Endothelial cell of umbilical vein (primary cell): ENCODE results near the gene EFR3B. TPM values are rescaled to one million over a fixed set of nuclear protein-coding genes. Genes with fewer than 3 reads are reported as not detected.

Source experiments
- BruUV-seq: library from RNA; stranded (reverse); fragments of 400-500 nt; replicated peaks from 2 replicates; lab custom pipeline; 2021; lab: Mats Ljungman, UMichigan
- CTCF ChIA-PET: fragments of 300-600, 350-600 bp; sonication (Branson Sonifier 250); formaldehyde crosslinking; loops from one replicate; lab custom pipeline; 2021; ENCODE audit warnings: antibody characterized with exemption, inconsistent platforms; lab: Charles Lee
- POLR2A ChIA-PET: fragments of 300-600, 350-600 bp; sonication (Branson Sonifier 250); formaldehyde crosslinking; loops from one replicate; lab custom pipeline; 2021; ENCODE audit warnings: antibody characterized with exemption, inconsistent platforms; lab: Charles Lee
- DNase-seq: peaks from one replicate; pipeline ENCODE4 v3.0.0-alpha.2; 2011; ENCODE audit warnings: low read depth, low spot score
- FAIRE-seq: peaks from 2 replicates; lab custom pipeline; 2011; peaks lifted over from hg19 to GRCh38; lab: Jason Lieb, UNC
- H2AFZ ChIP-seq: 2 replicates; pipeline ENCODE4 v1.6.0; 2012; ENCODE audit warnings: low read depth, low read length, control low read depth, inconsistent platforms
- H3K27ac ChIP-seq: 2 replicates; pipeline ENCODE4 v1.5.1; 2011; ENCODE audit warnings: low read depth, mild to moderate bottlenecking, control low read depth, low read length, moderate library complexity; ENCODE audit not compliant: insufficient read depth
- H3K27me3 ChIP-seq, 2 experiments: 2 replicates each; pipeline versions ENCODE4 v1.6.0 to v1.6.1; 2011; ENCODE audit warnings: low read length in 2 of 2, mixed read lengths in 1 of 2; ENCODE audit not compliant: control insufficient read depth in 2 of 2, insufficient read depth in 2 of 2
- H3K36me3 ChIP-seq, 2 experiments: 2 replicates in 1 of 2; 3 replicates in 1 of 2; pipeline ENCODE4 v1.5.1; 2011; ENCODE audit warnings: low read length in 2 of 2, mild to moderate bottlenecking in 1 of 2, moderate library complexity in 1 of 2; ENCODE audit not compliant: control insufficient read depth in 2 of 2, insufficient read depth in 2 of 2; ENCODE audit errors: extremely low read depth in 1 of 2
- H3K4me1 ChIP-seq: 3 replicates; pipeline ENCODE4 v1.5.1; 2011; ENCODE audit warnings: mild to moderate bottlenecking, low read length; ENCODE audit not compliant: control insufficient read depth, insufficient read depth; ENCODE audit errors: extremely low read depth
- H3K4me2 ChIP-seq: 2 replicates; pipeline ENCODE4 v1.6.1; 2011; ENCODE audit warnings: low read length, control low read depth, mixed read lengths; ENCODE audit not compliant: insufficient read depth
- H3K4me3 ChIP-seq, 3 experiments: fragments of 200-600 bp in 1 of 3; sonication (generic), shearing (Covaris generic) in 1 of 3; replicated peaks in 1 of 3; 2 replicates each; pipeline ENCODE4 v1.5.1; 2011 to 2016; ENCODE audit warnings: control low read depth in 3 of 3, low read length in 3 of 3, mild to moderate bottlenecking in 2 of 3, inconsistent platforms in 1 of 3, low read depth in 1 of 3, moderate library complexity in 1 of 3; ENCODE audit not compliant: insufficient read depth in 1 of 3
- H3K79me2 ChIP-seq: 2 replicates; pipeline ENCODE4 v1.6.0; 2012; ENCODE audit warnings: low read length, inconsistent platforms; ENCODE audit not compliant: control insufficient read depth, insufficient read depth
- H3K9ac ChIP-seq: replicated peaks from 2 replicates; pipeline ENCODE3; 2011; ENCODE audit warnings: low read length, control low read depth; ENCODE audit not compliant: insufficient read depth; ENCODE audit errors: extremely low read depth
- H3K9me1 ChIP-seq: replicated peaks from 3 replicates; pipeline ENCODE4 v1.6.0; 2011; ENCODE audit warnings: mild to moderate bottlenecking, low read length; ENCODE audit not compliant: control insufficient read depth, insufficient read depth; ENCODE audit errors: extremely low read depth
- H3K9me3 ChIP-seq: replicated peaks from 2 replicates; pipeline ENCODE4 v1.5.1; 2012; ENCODE audit warnings: low read length, inconsistent platforms; ENCODE audit not compliant: control insufficient read depth, insufficient read depth
- H4K20me1 ChIP-seq: replicated peaks from 2 replicates; pipeline ENCODE3; 2011; ENCODE audit warnings: mild to moderate bottlenecking, low read length; ENCODE audit not compliant: control insufficient read depth, insufficient read depth; ENCODE audit errors: extremely low read depth
- EZH2 ChIP-seq: IDR thresholded peaks from 2 replicates; pipeline ENCODE4 v1.6.1; 2012; ENCODE audit warnings: borderline replicate concordance, low read depth, mild to moderate bottlenecking, moderate library complexity, low read length, inconsistent platforms; ENCODE audit not compliant: severe bottlenecking
- FOS ChIP-seq: IDR thresholded peaks from 2 replicates; pipeline ENCODE4 v1.6.1; 2011; ENCODE audit warnings: mild to moderate bottlenecking, low read length, moderate library complexity, borderline replicate concordance; ENCODE audit not compliant: insufficient read depth
- GATA2 ChIP-seq: IDR thresholded peaks from 2 replicates; pipeline ENCODE4 v1.7.0; 2011; ENCODE audit warnings: low read depth, mild to moderate bottlenecking, moderate library complexity, mixed read lengths, low read length; ENCODE audit not compliant: insufficient read length, insufficient read depth
- JUN ChIP-seq: IDR thresholded peaks from 2 replicates; pipeline ENCODE4 v1.6.1; 2011; ENCODE audit warnings: borderline replicate concordance, low read depth; ENCODE audit not compliant: insufficient read length, insufficient read depth
- MYC ChIP-seq: IDR thresholded peaks from one replicate; pipeline ENCODE4 v1.6.1; 2011; ENCODE audit warnings: mild to moderate bottlenecking, low read depth, low read length
- POLR2A ChIP-seq: IDR thresholded peaks from 2 replicates; pipeline ENCODE4 v1.6.1; 2012; ENCODE audit warnings: low read depth, mild to moderate bottlenecking, control low read depth, low read length
- POLR2AphosphoS5 ChIP-seq: IDR thresholded peaks from 2 replicates; pipeline ENCODE4 v1.6.1; 2012; ENCODE audit warnings: low read depth, mild to moderate bottlenecking, control low read depth, low read length, moderate library complexity; ENCODE audit not compliant: insufficient read depth
- dilution Hi-C: fragments of 300-500 bp; cut with MboI; formaldehyde crosslinking; loops from one replicate; pipeline ENCODE4 v1.15.0; 2019; ENCODE audit warnings: low sequenced_read_pairs; ENCODE audit not compliant: extremely low pct_ligation_motif_present
- intact Hi-C: fragments of 100-400 bp; cut with micrococcal nuclease; formaldehyde crosslinking; loops from one replicate; pipeline ENCODE4 v1.10.0; 2022
- polyA plus RNA-seq, 4 experiments: library from polyadenylated mRNA; depleted of rRNA in 3 of 4; stranded (reverse) in 3 of 4; unstranded in 1 of 4; fragments of >200 nt; gene quantifications; 2 replicates each; pipeline versions ENCODE4 v1.2.1 to v1.2.3, GENCODE V29; 2011 to 2012; ENCODE audit warnings: missing spikeins in 1 of 4
- total RNA-seq: library from RNA; stranded (reverse); gene quantifications from 2 replicates; pipeline ENCODE4 v1.2.3, GENCODE V29; 2021
- TF ChIP-seq, protein P1 (sequence below), 2 donors: IDR thresholded peaks; 1 replicate in 1 of 2; 2 replicates in 1 of 2; pipeline ENCODE4 v1.5.1; 2011; ENCODE audit warnings: low read length in 2 of 2, mild to moderate bottlenecking in 2 of 2, moderate library complexity in 2 of 2, control low read depth in 1 of 2, inconsistent platforms in 1 of 2, low read depth in 1 of 2; ENCODE audit not compliant: insufficient read depth in 1 of 2; ENCODE audit errors: extremely low read depth in 1 of 2
- TF ChIP-seq, protein P2 (sequence below): IDR thresholded peaks from 2 replicates; pipeline ENCODE4 v1.6.1; 2011; ENCODE audit not compliant: insufficient read depth, insufficient read length

EFR3B gene
- total and polyA plus RNA-seq, 2 donors (not counting 3 experiments of a cell fraction or from before 2014, with no cell fraction given), result 0.15 to 0.77 TPM

DNA sequence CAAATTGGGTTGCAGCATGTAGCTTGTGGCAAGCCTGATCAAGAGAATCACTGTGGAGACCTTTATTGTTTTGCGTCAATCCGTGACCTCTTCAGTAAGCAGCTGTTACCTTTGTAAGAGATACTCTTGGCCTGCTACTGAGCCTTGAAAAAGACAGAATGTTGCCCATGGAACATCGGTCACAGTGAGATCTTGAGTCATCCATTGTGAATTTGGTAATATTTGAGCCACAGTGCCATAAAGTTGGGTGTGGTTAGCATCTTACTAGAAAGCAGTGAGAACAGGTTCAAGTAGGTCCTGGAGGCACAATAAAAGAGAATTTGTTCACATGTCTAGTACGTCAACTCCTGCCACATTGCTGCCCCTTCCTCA is 12.7 kb upstream of the EFR3B start:
- POLR2A ChIA-PET, result no interaction called here
- Histone ChIP-seq H3K9me3 (no peaks in the 10 kb centered on the region), H3K36me3 (no peaks in the 10 kb centered on the region), H4K20me1 (no peaks in the 10 kb centered on the region), H3K9me1 (no peaks in the 10 kb centered on the region), H2AFZ (no peak overlapping the region), H3K9ac (no peak overlapping the region), H3K4me3 (no peak overlapping the region), H3K79me2 (no peaks in the 10 kb centered on the region), H3K27ac (no peak overlapping the region), H3K4me1 (no peaks in the 10 kb centered on the region), H3K4me2 (no peak overlapping the region), H3K27me3 (peaks cover 2 to 9% of the 10 kb centered on the region in 2 experiments)
- BruUV-seq, result no TSS peak
- DNase-seq (no peak), FAIRE-seq (no peak)
- TF ChIP-seq POLR2A (no peak), FOS (no peak), EZH2 (no peak), JUN (no peak), POLR2AphosphoS5 (no peak), MYC (no peak), GATA2 (no peak)
- TF ChIP-seq, protein P1, sequence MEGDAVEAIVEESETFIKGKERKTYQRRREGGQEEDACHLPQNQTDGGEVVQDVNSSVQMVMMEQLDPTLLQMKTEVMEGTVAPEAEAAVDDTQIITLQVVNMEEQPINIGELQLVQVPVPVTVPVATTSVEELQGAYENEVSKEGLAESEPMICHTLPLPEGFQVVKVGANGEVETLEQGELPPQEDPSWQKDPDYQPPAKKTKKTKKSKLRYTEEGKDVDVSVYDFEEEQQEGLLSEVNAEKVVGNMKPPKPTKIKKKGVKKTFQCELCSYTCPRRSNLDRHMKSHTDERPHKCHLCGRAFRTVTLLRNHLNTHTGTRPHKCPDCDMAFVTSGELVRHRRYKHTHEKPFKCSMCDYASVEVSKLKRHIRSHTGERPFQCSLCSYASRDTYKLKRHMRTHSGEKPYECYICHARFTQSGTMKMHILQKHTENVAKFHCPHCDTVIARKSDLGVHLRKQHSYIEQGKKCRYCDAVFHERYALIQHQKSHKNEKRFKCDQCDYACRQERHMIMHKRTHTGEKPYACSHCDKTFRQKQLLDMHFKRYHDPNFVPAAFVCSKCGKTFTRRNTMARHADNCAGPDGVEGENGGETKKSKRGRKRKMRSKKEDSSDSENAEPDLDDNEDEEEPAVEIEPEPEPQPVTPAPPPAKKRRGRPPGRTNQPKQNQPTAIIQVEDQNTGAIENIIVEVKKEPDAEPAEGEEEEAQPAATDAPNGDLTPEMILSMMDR (IDR thresholded peaks at IDR 0.05; ENCODE audit: extremely low read depth in 1 of 2, insufficient read depth in 1 of 2, low read depth in 1 of 2, low read length in 2 of 2), result no peak
- TF ChIP-seq, protein P2, sequence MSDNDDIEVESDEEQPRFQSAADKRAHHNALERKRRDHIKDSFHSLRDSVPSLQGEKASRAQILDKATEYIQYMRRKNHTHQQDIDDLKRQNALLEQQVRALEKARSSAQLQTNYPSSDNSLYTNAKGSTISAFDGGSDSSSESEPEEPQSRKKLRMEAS, result no peak
- intact Hi-C loops (no loop called here), dilution Hi-C loops (no loop called here)
- CTCF ChIA-PET, result interaction anchor here (1.4 kb wide), 1 partner anchor 53 kb away, joined by 5 read pairs; no protein-coding TSS in a partner anchor
